Left lobe of liver (tissue), 2 donors: Measurements from ENCODE around the gene CD164L2. TPM values are rescaled to one million over a fixed set of nuclear protein-coding genes. Genes with fewer than 3 reads are reported as not detected.

Experiments
- ATAC-seq: fragments of 200-7000 bp; cut with Tn5 transposase; one replicate; pipeline ENCODE4 v1.9.1; 2020; ENCODE audit warnings: mild to moderate bottlenecking, moderate library complexity
- DNase-seq: peaks from one replicate; pipeline ENCODE4 v3.0.0-alpha.2; 2020; ENCODE audit warnings: low spot score
- total RNA-seq: library from RNA; stranded (reverse); gene quantifications from one replicate; pipeline ENCODE4 v1.2.1, GENCODE V29; 2021
- donor health status: DM: no; HTN: no; CAD: no; lungs with moderate emphysema.
- donor health status: DM: no; HTN: yes; CAD: no.

Gene CD164L2
- total RNA-seq, 1 donor from 2014 or later = not detected

GRCh38 chr1:27330786-27331185 lies 52.3 kb downstream of the CD164L2 start:
- no peak for ATAC-seq
- no peak for DNase-seq

Other genes starting within 250 kb of the CD164L2 start
- gene SLC9A1, start 228.2 kb downstream of the CD164L2 start, total RNA-seq = 2.7 TPM
- 21.8 TPM for gene WDTC1, start 148.7 kb downstream of the CD164L2 start, total RNA-seq
- 19.9 TPM for gene TMEM222, start 61.2 kb downstream of the CD164L2 start, total RNA-seq
- gene SYTL1, start 41.3 kb downstream of the CD164L2 start, total RNA-seq = 0.81 TPM
- gene MAP3K6, start 16.4 kb downstream of the CD164L2 start, total RNA-seq = 7.1 TPM
- gene FCN3, start 8.5 kb downstream of the CD164L2 start, total RNA-seq = 101 TPM
- gene GPR3, start 9.3 kb upstream of the CD164L2 start, total RNA-seq = not detected
- 27.9 TPM for gene WASF2, start 106.8 kb upstream of the CD164L2 start, total RNA-seq
- 20.0 TPM for gene AHDC1, start 220.8 kb upstream of the CD164L2 start, total RNA-seq